Glutamatergic neuron (in vitro differentiated cells): ENCODE measurements around the gene ZBP1. TPM values are rescaled to one million over a fixed set of nuclear protein-coding genes. Genes with fewer than 3 reads are reported as not detected.

ENCODE experiments used
- DNase-seq: peaks from one replicate; pipeline ENCODE4 v3.0.0; 2022
- H3K27ac Mint-ChIP-seq: one replicate; pipeline ENCODE4 v1.8.0; 2020; ENCODE audit warnings: mild to moderate bottlenecking, mixed read lengths, inconsistent platforms; ENCODE audit not compliant: unreplicated experiment
- H3K27me3 Mint-ChIP-seq: one replicate; pipeline ENCODE4 v1.8.0; 2020; ENCODE audit warnings: mild to moderate bottlenecking, moderate library complexity, mixed read lengths, inconsistent platforms; ENCODE audit not compliant: unreplicated experiment
- H3K36me3 Mint-ChIP-seq: one replicate; pipeline ENCODE4 v1.8.0; 2020; ENCODE audit warnings: mild to moderate bottlenecking, mixed read lengths, inconsistent platforms; ENCODE audit not compliant: unreplicated experiment
- H3K4me1 Mint-ChIP-seq: one replicate; pipeline ENCODE4 v1.8.0; 2020; ENCODE audit warnings: mild to moderate bottlenecking, low read depth, mixed read lengths, inconsistent platforms; ENCODE audit not compliant: unreplicated experiment
- H3K4me3 Mint-ChIP-seq: one replicate; pipeline ENCODE4 v1.8.0; 2020; ENCODE audit warnings: mild to moderate bottlenecking, mixed read lengths, inconsistent platforms; ENCODE audit not compliant: unreplicated experiment
- H3K9me3 Mint-ChIP-seq: one replicate; pipeline ENCODE4 v1.8.0; 2020; ENCODE audit warnings: mild to moderate bottlenecking, moderate library complexity, mixed read lengths, inconsistent platforms; ENCODE audit not compliant: unreplicated experiment
- total RNA-seq: library from RNA; stranded (reverse); fragmentation: NEBNext Ultra II Directional; extraction: Animal tissue kit (Norgen Biotek cat#: 25700); gene quantifications from one replicate; pipeline ENCODE4 v1.2.1, GENCODE V29; 2021; ENCODE audit not compliant: unreplicated experiment
- TF ChIP-seq, protein P1 (sequence below): fragments of 200-600 bp; sonication (generic); IDR thresholded peaks from one replicate; pipeline ENCODE4 v1.5.0; 2021; ENCODE audit not compliant: partially characterized antibody, unreplicated experiment

ZBP1 gene
- total RNA-seq, 1 donor from 2014 or later: not detected

DNA sequence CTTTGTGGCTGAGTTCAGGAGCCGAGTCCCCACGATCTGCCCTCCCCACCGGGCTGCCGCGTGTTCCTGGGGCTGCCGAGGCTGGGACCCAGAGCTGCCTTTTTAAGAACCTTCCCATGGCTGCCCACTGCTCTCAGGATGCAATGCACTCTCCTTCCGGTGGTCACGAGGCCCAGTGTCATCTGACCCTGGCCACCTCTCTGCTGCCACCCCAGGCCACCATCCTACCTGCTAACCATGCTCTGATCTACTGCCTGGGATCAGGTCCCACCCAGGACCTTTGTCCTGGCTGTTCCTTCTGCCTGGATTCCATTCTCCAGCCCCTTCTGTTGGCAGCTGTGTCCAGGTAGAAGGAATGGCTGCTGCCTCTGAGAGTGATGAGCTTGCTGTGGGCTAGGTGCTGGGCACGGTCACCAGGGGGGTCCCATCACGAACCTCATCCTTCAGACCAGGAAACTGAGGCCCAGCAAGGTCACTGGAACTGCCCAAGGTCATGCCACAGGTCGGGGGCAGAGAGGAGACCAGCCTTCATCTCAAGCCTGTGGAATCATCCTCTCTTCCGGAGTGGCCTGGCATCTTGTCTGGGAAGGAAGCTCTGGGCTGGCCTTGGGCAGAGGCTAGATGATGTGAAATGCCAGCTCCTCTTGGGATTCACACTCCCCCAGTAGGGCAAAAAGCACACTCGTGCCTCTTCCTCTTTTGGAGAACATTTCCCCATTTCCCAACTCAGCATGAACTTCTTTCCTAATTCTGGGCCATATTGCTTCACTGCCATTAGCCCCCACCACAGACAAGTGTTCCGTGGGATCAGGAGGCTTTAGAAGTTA, 38.8 kb downstream of the ZBP1 start:
- no peak overlapping the region for H3K4me3 Mint-ChIP-seq
- DNase-seq: no peak
- no peaks in the 10 kb centered on the region for H3K36me3 Mint-ChIP-seq
- H3K27ac Mint-ChIP-seq: no peak overlapping the region
- H3K4me1 Mint-ChIP-seq: peaks cover 4% of the 10 kb centered on the region
- H3K27me3 Mint-ChIP-seq: peaks cover 11% of the 10 kb centered on the region
- TF ChIP-seq, protein P1, sequence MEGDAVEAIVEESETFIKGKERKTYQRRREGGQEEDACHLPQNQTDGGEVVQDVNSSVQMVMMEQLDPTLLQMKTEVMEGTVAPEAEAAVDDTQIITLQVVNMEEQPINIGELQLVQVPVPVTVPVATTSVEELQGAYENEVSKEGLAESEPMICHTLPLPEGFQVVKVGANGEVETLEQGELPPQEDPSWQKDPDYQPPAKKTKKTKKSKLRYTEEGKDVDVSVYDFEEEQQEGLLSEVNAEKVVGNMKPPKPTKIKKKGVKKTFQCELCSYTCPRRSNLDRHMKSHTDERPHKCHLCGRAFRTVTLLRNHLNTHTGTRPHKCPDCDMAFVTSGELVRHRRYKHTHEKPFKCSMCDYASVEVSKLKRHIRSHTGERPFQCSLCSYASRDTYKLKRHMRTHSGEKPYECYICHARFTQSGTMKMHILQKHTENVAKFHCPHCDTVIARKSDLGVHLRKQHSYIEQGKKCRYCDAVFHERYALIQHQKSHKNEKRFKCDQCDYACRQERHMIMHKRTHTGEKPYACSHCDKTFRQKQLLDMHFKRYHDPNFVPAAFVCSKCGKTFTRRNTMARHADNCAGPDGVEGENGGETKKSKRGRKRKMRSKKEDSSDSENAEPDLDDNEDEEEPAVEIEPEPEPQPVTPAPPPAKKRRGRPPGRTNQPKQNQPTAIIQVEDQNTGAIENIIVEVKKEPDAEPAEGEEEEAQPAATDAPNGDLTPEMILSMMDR: no peak
- H3K9me3 Mint-ChIP-seq: peaks cover 5% of the 10 kb centered on the region

DNA sequence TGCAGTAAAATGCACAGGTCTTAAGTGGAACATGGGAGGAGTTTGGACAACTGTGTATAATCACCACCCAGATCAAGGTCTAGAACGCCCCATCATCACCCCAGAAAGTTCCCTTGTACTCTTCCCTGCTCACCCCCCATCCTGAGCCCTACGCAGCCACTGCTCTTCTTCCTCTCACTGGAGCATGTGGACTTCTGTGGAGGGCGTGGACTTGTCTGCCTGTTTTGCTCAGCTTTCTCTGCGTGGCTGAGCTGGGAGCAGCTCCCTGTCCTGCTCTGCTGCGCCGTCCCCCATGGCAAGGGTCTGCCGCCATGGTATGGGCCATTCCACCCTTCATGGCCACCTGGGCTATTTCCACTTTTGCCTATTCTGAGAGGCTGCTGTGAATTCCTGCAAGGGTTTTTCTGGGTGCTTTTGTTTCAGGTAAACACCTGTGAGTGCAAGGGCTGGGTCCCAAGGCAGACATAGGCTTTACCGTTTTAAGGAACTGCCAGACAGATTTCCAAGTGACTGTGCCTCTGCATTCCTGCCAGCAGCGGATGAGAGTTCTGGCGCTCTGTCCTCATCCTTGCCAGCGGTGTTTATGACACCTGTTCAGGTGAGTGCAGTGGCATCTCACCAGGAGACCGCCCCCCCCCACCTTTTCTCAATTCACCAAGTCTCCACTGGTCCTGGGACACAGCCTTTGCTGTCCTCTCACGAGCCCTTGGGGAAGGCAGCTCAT, 39.6 kb downstream of the ZBP1 start:
- no peak overlapping the region for H3K27ac Mint-ChIP-seq
- DNase-seq: no peak
- H3K4me3 Mint-ChIP-seq: no peak overlapping the region
- H3K36me3 Mint-ChIP-seq: no peaks in the 10 kb centered on the region
- H3K27me3 Mint-ChIP-seq: peaks cover 11% of the 10 kb centered on the region
- peaks cover 4% of the 10 kb centered on the region for H3K4me1 Mint-ChIP-seq
- peaks cover 5% of the 10 kb centered on the region for H3K9me3 Mint-ChIP-seq
- TF ChIP-seq, protein P1: no peak

DNA sequence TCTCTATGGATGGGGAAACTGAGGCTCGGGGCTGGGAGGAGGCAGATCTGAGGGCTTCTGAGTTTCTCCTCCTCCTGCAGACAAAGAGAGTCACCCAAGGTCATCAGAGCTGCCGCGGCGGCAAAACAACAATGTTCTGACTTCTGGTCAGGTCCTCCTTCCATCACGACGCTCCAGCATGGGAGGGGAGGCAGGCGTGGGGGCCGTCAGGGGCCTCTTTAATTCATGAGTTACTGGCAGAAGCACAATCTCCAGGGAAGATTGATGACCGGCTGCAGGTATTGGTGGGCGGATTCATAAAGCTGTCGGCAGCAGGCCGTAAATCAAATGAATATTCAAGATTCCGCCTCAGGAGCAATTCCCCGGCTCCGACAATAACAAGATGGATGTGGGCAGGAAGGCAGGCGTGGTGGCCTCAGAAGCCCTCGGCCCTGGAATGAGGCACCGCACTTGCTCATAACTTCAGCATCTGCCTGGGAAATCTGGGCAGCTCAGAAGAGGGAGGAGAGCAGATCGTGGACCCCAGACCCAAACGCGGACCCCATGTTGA, 40.3 kb downstream of the ZBP1 start:
- peaks cover 5% of the 10 kb centered on the region for H3K9me3 Mint-ChIP-seq
- DNase-seq: no peak
- no peak overlapping the region for H3K27ac Mint-ChIP-seq
- TF ChIP-seq, protein P1: no peak
- H3K27me3 Mint-ChIP-seq: peaks cover 9% of the 10 kb centered on the region
- no peaks in the 10 kb centered on the region for H3K36me3 Mint-ChIP-seq
- no peak overlapping the region for H3K4me3 Mint-ChIP-seq
- H3K4me1 Mint-ChIP-seq: peaks cover 4% of the 10 kb centered on the region

DNA sequence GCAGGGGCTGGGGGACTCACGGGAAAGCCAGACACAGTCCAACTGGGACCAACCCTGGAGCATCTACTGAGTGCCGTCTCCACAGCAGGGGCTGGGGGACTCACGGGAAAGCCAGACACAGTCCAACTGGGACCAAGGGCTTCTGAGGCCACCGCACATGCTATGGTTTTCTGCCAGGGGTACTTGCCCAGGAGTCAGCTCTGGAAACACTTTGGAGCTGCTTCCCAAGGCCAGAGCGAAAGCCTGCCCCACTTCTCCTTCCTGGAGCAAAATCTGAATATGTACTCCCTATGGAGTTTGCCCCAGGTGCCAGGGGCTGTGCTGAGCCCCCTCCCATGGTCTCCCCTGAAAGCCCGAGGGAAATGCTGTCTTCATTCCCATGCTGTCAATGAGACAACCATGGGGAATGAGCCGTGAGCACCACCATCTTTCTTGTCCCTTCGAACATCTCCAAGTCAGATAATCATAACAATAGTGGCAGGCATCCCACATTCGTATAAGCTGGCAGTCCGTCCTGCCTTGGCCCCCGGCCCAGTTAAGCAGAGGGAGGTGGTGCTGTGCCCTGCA, 40.8 kb downstream of the ZBP1 start:
- Mint-ChIP-seq H3K9me3 (peaks cover 5% of the 10 kb centered on the region), H3K36me3 (no peaks in the 10 kb centered on the region), H3K27me3 (peaks cover 9% of the 10 kb centered on the region), H3K27ac (no peak overlapping the region), H3K4me1 (peaks cover 4% of the 10 kb centered on the region), H3K4me3 (no peak overlapping the region)
- no peak for DNase-seq
- TF ChIP-seq, protein P1: no peak
